ENCODE measurements around the gene PTPN1. TPM values are rescaled to one million over a fixed set of nuclear protein-coding genes. Genes with fewer than 3 reads are reported as not detected.

Gene PTPN1
- total RNA-seq, 1 donor from 2014 or later: 26.0 TPM

GRCh38 chr20:50547964-50548363 is 37.8 kb downstream of the PTPN1 start:
- Mint-ChIP-seq H3K4me3 (ENCODE audit: low read depth) (no peak overlapping the region), H3K27ac (no peak overlapping the region), H3K27me3 (no peaks in the 10 kb centered on the region), H3K36me3 (ENCODE audit: insufficient read depth) (peaks cover 2% of the 10 kb centered on the region), H3K9me3 (ENCODE audit: low read depth) (no peaks in the 10 kb centered on the region), H3K4me1 (ENCODE audit: low read depth) (peaks cover 5% of the 10 kb centered on the region)
- no peak for DNase-seq (ENCODE audit: low spot score, unreplicated experiment)
- TF ChIP-seq CTCF (IDR thresholded peaks at IDR 0.05; ENCODE audit: unreplicated experiment): no peak

DNA sequence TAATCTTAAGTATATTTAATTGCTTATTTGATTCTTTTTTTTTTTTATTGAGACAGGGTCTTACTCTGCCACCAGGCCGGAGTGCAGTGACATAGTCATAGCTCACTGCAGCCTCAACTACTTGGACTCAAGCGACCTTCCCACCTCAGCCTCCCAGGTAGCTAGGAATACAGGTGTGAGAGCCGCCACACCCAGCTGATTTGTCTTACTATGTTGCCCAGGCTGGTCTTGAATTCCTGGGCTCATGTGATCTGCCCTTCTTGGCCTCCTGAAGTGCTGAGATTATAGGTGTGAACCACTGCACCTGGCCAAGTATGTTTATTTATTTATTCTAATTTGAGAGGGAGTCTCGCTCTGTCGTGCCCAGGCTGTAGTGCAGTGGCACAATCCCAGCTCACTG is 38.2 kb downstream of the PTPN1 start:
- Mint-ChIP-seq H3K36me3 (ENCODE audit: insufficient read depth) (peaks cover 2% of the 10 kb centered on the region), H3K4me1 (ENCODE audit: low read depth) (peaks cover 5% of the 10 kb centered on the region), H3K4me3 (ENCODE audit: low read depth) (no peak overlapping the region), H3K27me3 (no peaks in the 10 kb centered on the region), H3K27ac (no peak overlapping the region), H3K9me3 (ENCODE audit: low read depth) (no peaks in the 10 kb centered on the region)
- DNase-seq (ENCODE audit: low spot score, unreplicated experiment): no peak
- TF ChIP-seq CTCF (IDR thresholded peaks at IDR 0.05; ENCODE audit: unreplicated experiment): no peak

- Mint-ChIP-seq H3K4me1 (ENCODE audit: low read depth) (peaks cover 5% of the 10 kb centered on the region), H3K9me3 (ENCODE audit: low read depth) (no peaks in the 10 kb centered on the region), H3K4me3 (ENCODE audit: low read depth) (no peak overlapping the region), H3K27me3 (no peaks in the 10 kb centered on the region), H3K36me3 (ENCODE audit: insufficient read depth) (peaks cover 2% of the 10 kb centered on the region), H3K27ac (no peak overlapping the region)
- no peak for TF ChIP-seq CTCF (IDR thresholded peaks at IDR 0.05; ENCODE audit: unreplicated experiment)
- DNase-seq (ENCODE audit: low spot score, unreplicated experiment): no peak
Observed at GRCh38 chr20:50550531-50550930, 40.3 kb downstream of the PTPN1 start.

DNA sequence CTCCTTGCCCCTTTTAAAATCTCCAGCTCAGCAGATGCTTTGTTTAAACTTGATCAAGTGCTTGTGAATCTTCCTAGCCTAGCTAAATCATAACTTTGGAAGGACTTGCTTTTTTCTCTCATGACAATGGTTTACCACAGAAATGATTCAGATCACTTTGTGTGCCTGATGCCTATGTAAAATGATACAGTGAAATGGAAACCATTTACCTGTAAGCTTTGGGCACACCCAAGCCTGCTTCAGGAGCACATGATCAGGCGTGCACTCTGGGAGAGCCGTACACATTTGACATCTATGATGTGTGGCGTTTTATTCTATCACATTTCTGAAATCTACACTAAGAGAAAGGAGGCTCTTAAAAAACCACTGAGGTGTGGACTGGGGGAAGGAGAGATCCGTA is 41.1 kb downstream of the PTPN1 start:
- Mint-ChIP-seq H3K4me1 (ENCODE audit: low read depth) (peaks cover 9% of the 10 kb centered on the region), H3K27ac (peak overlapping the region; percentile 67), H3K27me3 (no peaks in the 10 kb centered on the region), H3K4me3 (ENCODE audit: low read depth) (no peak overlapping the region), H3K36me3 (ENCODE audit: insufficient read depth) (peaks cover 2% of the 10 kb centered on the region), H3K9me3 (ENCODE audit: low read depth) (no peaks in the 10 kb centered on the region)
- no peak for DNase-seq (ENCODE audit: low spot score, unreplicated experiment)
- no peak for TF ChIP-seq CTCF (IDR thresholded peaks at IDR 0.05; ENCODE audit: unreplicated experiment)

GRCh38 chr20:50552979-50553378 is 42.8 kb downstream of the PTPN1 start:
- Mint-ChIP-seq H3K27ac (no peak overlapping the region), H3K36me3 (ENCODE audit: insufficient read depth) (peaks cover 3% of the 10 kb centered on the region), H3K27me3 (no peaks in the 10 kb centered on the region), H3K4me1 (ENCODE audit: low read depth) (peaks cover 9% of the 10 kb centered on the region), H3K4me3 (ENCODE audit: low read depth) (no peak overlapping the region), H3K9me3 (ENCODE audit: low read depth) (no peaks in the 10 kb centered on the region)
- no peak for DNase-seq (ENCODE audit: low spot score, unreplicated experiment)
- TF ChIP-seq CTCF (IDR thresholded peaks at IDR 0.05; ENCODE audit: unreplicated experiment): no peak
